GM23338 (cell line): Measurements from ENCODE around the gene PTPA. TPM values are rescaled to one million over a fixed set of nuclear protein-coding genes. Genes with fewer than 3 reads are reported as not detected.

Experiments used
- ATAC-seq: fragments of 200-7000 bp; cut with Tn5 transposase; 3 replicates; pipeline ENCODE4 v1.9.1; 2020
- DNase-seq: peaks from one replicate; pipeline ENCODE4 v3.0.0-alpha.2; 2015; ENCODE audit warnings: low spot score
- H2AFZ ChIP-seq: fragments of 200-600 bp; sonication (generic); 2 replicates; pipeline ENCODE4 v1.8.0; 2016; ENCODE audit warnings: antibody characterized with exemption, mild to moderate bottlenecking, moderate library complexity
- H3F3A ChIP-seq: fragments of 200-600 bp; sonication (generic); replicated peaks from 2 replicates; pipeline ENCODE4 v1.8.0; 2017; ENCODE audit warnings: antibody characterized with exemption, mixed run types, low read depth
- H3K27ac ChIP-seq: fragments of 200-600 bp; sonication (generic); 2 replicates; pipeline ENCODE4 v1.6.1; 2016; ENCODE audit warnings: low read depth
- H3K27me3 ChIP-seq: fragments of 200-600 bp; sonication (generic); 2 replicates; pipeline ENCODE4 v1.8.0; 2016; ENCODE audit warnings: mild to moderate bottlenecking, mixed run types, moderate library complexity; ENCODE audit not compliant: insufficient read depth
- H3K36me3 ChIP-seq: fragments of 200-600 bp; sonication (generic); 2 replicates; pipeline ENCODE4 v1.8.0; 2016; ENCODE audit warnings: mild to moderate bottlenecking; ENCODE audit not compliant: insufficient read depth
- H3K4me1 ChIP-seq: fragments of 200-600 bp; sonication (generic); 2 replicates; pipeline ENCODE4 v1.8.0; 2016; ENCODE audit warnings: mild to moderate bottlenecking, moderate library complexity; ENCODE audit not compliant: insufficient read depth
- H3K4me2 ChIP-seq: fragments of 200-600 bp; sonication (generic); 2 replicates; pipeline ENCODE4 v1.7.1; 2017; ENCODE audit warnings: mixed run types
- H3K4me3 ChIP-seq: fragments of 200-600 bp; sonication (generic); 2 replicates; pipeline ENCODE4 v1.6.1; 2016; ENCODE audit warnings: mixed run types
- H3K79me2 ChIP-seq: fragments of 200-600 bp; sonication (generic); replicated peaks from 2 replicates; pipeline ENCODE4 v1.8.0; 2017; ENCODE audit warnings: mild to moderate bottlenecking; ENCODE audit not compliant: insufficient read depth
- H3K9me2 ChIP-seq: fragments of 200-600 bp; sonication (generic); 2 replicates; pipeline ENCODE4 v1.8.0; 2017; ENCODE audit not compliant: insufficient read depth
- H4K20me1 ChIP-seq: fragments of 200-600 bp; sonication (generic); replicated peaks from 2 replicates; pipeline ENCODE4 v1.8.0; 2017; ENCODE audit warnings: mild to moderate bottlenecking; ENCODE audit not compliant: insufficient read depth
- H3K27ac Mint-ChIP-seq: 2 replicates; pipeline ENCODE4 v1.8.0; 2020; ENCODE audit warnings: inconsistent platforms, mild to moderate bottlenecking, moderate library complexity, mixed read lengths
- H3K27me3 Mint-ChIP-seq: 3 replicates; pipeline ENCODE4 v1.8.0; 2022; ENCODE audit warnings: low read depth, mild to moderate bottlenecking, moderate library complexity, mixed read lengths, inconsistent platforms; ENCODE audit not compliant: insufficient read depth, poor library complexity
- H3K36me3 Mint-ChIP-seq: 3 replicates; pipeline ENCODE4 v1.8.0; 2021; ENCODE audit warnings: low read depth, mild to moderate bottlenecking, inconsistent platforms, moderate library complexity, mixed read lengths
- H3K4me1 Mint-ChIP-seq: 3 replicates; pipeline ENCODE4 v1.8.0; 2020; ENCODE audit warnings: mild to moderate bottlenecking, inconsistent platforms, mixed read lengths
- H3K4me3 Mint-ChIP-seq: 3 replicates; pipeline ENCODE4 v1.8.0; 2021; ENCODE audit warnings: moderate library complexity, mild to moderate bottlenecking, inconsistent platforms, mixed read lengths
- H3K9me3 Mint-ChIP-seq: 3 replicates; pipeline ENCODE4 v1.8.0; 2020; ENCODE audit warnings: moderate library complexity, mild to moderate bottlenecking, inconsistent platforms, mixed read lengths
- CREB1 ChIP-seq: fragments of 250-450 bp; sonication (Bioruptor Pico); IDR thresholded peaks from 2 replicates; pipeline ENCODE4 v1.5.0; 2020; ENCODE audit warnings: low read depth, mild to moderate bottlenecking, moderate library complexity
- EZH2 ChIP-seq: fragments of 200-600 bp; sonication (generic); IDR thresholded peaks from one replicate; pipeline ENCODE4 v1.8.0; 2017; ENCODE audit warnings: antibody characterized with exemption, mild to moderate bottlenecking, low read depth; ENCODE audit not compliant: unreplicated experiment
- EZH2phosphoT487 ChIP-seq: fragments of 200-600 bp; sonication (generic); IDR thresholded peaks from one replicate; pipeline ENCODE4 v1.8.1; 2018; ENCODE audit warnings: antibody characterized with exemption; ENCODE audit not compliant: unreplicated experiment
- JUNB ChIP-seq: IDR thresholded peaks from one replicate; pipeline ENCODE4 v1.6.1; 2016; ENCODE audit warnings: antibody characterized with exemption; ENCODE audit not compliant: unreplicated experiment
- NANOG ChIP-seq: IDR thresholded peaks from 2 replicates; pipeline ENCODE4 v1.6.1; 2016; ENCODE audit warnings: antibody characterized with exemption, borderline replicate concordance
- POLR2AphosphoS5 ChIP-seq: IDR thresholded peaks from 2 replicates; pipeline ENCODE4 v1.6.1; 2016; ENCODE audit warnings: antibody characterized with exemption, low read depth
- STAT1 ChIP-seq: IDR thresholded peaks from one replicate; pipeline ENCODE4 v1.6.1; 2016; ENCODE audit warnings: antibody characterized with exemption; ENCODE audit not compliant: unreplicated experiment
- ZNF114 ChIP-seq: fragments of 250-450 bp; sonication (Bioruptor Pico); IDR thresholded peaks from 2 replicates; pipeline ENCODE4 v1.5.0; 2020; ENCODE audit warnings: mild to moderate bottlenecking, moderate library complexity
- ZNF331 ChIP-seq: fragments of 250-450 bp; sonication (Bioruptor Pico); IDR thresholded peaks from 2 replicates; pipeline ENCODE4 v1.5.0; 2020; ENCODE audit warnings: low read depth, mild to moderate bottlenecking, moderate library complexity
- polyA plus RNA-seq: library from polyadenylated mRNA; unstranded; fragments of >200 nt; fragmentation: Nextera tagmentation; extraction: Ambion mirVana; gene quantifications from 2 replicates; pipeline ENCODE4 v1.2.1, GENCODE V29; 2016
- total RNA-seq: library from RNA; depleted of rRNA; stranded (reverse); fragments of >200 nt; shearing (Covaris generic); gene quantifications from 2 replicates; pipeline ENCODE4 v1.2.3, GENCODE V29; 2014
- TF ChIP-seq, protein P1 (sequence below): fragments of 250-450 bp; sonication (Bioruptor Pico); IDR thresholded peaks from 2 replicates; pipeline ENCODE4 v1.5.0; 2020; ENCODE audit warnings: mild to moderate bottlenecking, moderate library complexity
- TF ChIP-seq, protein P2 (sequence below): IDR thresholded peaks from 2 replicates; pipeline ENCODE4 v1.6.1; 2016; ENCODE audit warnings: antibody characterized with exemption
- TF ChIP-seq, protein P3 (sequence below): IDR thresholded peaks from one replicate; pipeline ENCODE4 v1.6.1; 2018; ENCODE audit warnings: antibody characterized with exemption; ENCODE audit not compliant: unreplicated experiment
- TF ChIP-seq, protein P4 (sequence below), 2 experiments: fragments of 200-600 bp in 1 of 2; sonication (generic) in 1 of 2; conservative IDR thresholded peaks; 2 replicates each; pipeline versions ENCODE4 v1.5.1 to v1.6.1; 2016 to 2017; ENCODE audit warnings: antibody characterized with exemption in 2 of 2, low read depth in 2 of 2, mild to moderate bottlenecking in 2 of 2, moderate library complexity in 1 of 2

PTPA gene
- total and polyA plus RNA-seq, 2 experiments from 2014 or later, result 53.9 to 122 TPM

DNA sequence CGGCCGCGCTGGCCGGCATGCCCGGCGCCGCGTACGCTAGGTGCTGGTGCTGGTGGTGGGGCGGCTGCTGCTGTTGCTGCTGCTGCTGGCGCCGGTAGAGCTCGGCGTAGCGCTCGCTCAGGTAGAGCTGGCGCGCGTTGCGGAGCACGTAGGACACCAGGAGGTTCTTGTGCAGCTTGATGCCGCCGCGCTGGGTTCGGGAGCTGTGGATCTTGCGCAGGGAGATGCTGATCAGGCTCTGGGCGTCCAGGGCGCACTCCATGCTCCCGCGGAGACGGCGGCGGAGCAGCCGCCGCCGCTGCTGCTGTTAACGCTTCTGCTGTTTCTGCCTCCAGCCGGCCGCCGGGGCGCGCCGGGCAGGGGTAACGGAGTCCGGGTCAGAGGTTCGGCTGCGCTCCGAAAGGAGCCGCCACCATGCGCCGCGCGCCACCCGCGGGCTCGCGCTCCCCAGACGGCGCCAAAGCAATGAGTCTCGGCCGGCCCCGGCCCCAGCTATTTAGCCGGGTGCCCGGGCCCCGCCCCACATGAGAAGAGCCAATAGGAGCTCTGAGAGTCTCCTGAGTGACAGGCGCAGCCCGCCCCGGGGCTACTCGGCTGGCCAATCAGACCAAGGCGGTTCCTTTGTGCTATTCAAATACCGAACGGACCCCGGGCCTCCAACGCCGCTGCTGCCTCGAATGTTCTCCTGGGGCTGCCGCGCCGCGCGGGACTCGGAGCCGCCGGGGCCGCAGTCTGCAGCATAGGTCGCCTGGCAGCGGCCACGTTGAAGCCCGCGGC lies 66.8 kb downstream of the PTPA start, which contains the start of gene IER5L:
Gene IER5L (minus strand): TSS at position 471 of the 777 bp plus-strand sequence. CDS start 209 bp downstream, at position 262.
- no peaks in the 10 kb centered on the region for H3K9me2 ChIP-seq
- peaks cover 31% of the 10 kb centered on the region for H4K20me1 ChIP-seq
- H3K79me2 ChIP-seq, result no peaks in the 10 kb centered on the region
- H3K9me3 Mint-ChIP-seq, result no peaks in the 10 kb centered on the region; the same call in 2 of the 3 replicates
- peak; percentile 98 for DNase-seq
- no peaks in the 10 kb centered on the region for H3K36me3 ChIP-seq
- no peak within 1 kb of the TSS for H3K27ac Mint-ChIP-seq
- H3K4me1 ChIP-seq, result peaks cover 6% of the 10 kb centered on the region; the same call in 1 of the 2 replicates
- peaks cover 17% of the 10 kb centered on the region for H3F3A ChIP-seq
- H3K4me3 ChIP-seq, result peak within 1 kb of the TSS; percentile 84
- peak within 1 kb of the TSS; percentile 97 for H3K4me2 ChIP-seq
- H3K4me3 Mint-ChIP-seq, result peak within 1 kb of the TSS; percentile 79
- no peaks in the 10 kb centered on the region for H3K36me3 Mint-ChIP-seq
- peak within 1 kb of the TSS; percentile 72 for H2AFZ ChIP-seq
- H3K27me3 Mint-ChIP-seq, result peaks cover 83% of the 10 kb centered on the region
- 0 out of 2 replicates have a peak, but pooled peaks have one; percentile 24 for TF ChIP-seq CREB1 (CRISPR knock-in tag)
- TF ChIP-seq ZNF114 (CRISPR knock-in tag), result no peak
- TF ChIP-seq JUNB, result no peak
- TF ChIP-seq, protein P1, sequence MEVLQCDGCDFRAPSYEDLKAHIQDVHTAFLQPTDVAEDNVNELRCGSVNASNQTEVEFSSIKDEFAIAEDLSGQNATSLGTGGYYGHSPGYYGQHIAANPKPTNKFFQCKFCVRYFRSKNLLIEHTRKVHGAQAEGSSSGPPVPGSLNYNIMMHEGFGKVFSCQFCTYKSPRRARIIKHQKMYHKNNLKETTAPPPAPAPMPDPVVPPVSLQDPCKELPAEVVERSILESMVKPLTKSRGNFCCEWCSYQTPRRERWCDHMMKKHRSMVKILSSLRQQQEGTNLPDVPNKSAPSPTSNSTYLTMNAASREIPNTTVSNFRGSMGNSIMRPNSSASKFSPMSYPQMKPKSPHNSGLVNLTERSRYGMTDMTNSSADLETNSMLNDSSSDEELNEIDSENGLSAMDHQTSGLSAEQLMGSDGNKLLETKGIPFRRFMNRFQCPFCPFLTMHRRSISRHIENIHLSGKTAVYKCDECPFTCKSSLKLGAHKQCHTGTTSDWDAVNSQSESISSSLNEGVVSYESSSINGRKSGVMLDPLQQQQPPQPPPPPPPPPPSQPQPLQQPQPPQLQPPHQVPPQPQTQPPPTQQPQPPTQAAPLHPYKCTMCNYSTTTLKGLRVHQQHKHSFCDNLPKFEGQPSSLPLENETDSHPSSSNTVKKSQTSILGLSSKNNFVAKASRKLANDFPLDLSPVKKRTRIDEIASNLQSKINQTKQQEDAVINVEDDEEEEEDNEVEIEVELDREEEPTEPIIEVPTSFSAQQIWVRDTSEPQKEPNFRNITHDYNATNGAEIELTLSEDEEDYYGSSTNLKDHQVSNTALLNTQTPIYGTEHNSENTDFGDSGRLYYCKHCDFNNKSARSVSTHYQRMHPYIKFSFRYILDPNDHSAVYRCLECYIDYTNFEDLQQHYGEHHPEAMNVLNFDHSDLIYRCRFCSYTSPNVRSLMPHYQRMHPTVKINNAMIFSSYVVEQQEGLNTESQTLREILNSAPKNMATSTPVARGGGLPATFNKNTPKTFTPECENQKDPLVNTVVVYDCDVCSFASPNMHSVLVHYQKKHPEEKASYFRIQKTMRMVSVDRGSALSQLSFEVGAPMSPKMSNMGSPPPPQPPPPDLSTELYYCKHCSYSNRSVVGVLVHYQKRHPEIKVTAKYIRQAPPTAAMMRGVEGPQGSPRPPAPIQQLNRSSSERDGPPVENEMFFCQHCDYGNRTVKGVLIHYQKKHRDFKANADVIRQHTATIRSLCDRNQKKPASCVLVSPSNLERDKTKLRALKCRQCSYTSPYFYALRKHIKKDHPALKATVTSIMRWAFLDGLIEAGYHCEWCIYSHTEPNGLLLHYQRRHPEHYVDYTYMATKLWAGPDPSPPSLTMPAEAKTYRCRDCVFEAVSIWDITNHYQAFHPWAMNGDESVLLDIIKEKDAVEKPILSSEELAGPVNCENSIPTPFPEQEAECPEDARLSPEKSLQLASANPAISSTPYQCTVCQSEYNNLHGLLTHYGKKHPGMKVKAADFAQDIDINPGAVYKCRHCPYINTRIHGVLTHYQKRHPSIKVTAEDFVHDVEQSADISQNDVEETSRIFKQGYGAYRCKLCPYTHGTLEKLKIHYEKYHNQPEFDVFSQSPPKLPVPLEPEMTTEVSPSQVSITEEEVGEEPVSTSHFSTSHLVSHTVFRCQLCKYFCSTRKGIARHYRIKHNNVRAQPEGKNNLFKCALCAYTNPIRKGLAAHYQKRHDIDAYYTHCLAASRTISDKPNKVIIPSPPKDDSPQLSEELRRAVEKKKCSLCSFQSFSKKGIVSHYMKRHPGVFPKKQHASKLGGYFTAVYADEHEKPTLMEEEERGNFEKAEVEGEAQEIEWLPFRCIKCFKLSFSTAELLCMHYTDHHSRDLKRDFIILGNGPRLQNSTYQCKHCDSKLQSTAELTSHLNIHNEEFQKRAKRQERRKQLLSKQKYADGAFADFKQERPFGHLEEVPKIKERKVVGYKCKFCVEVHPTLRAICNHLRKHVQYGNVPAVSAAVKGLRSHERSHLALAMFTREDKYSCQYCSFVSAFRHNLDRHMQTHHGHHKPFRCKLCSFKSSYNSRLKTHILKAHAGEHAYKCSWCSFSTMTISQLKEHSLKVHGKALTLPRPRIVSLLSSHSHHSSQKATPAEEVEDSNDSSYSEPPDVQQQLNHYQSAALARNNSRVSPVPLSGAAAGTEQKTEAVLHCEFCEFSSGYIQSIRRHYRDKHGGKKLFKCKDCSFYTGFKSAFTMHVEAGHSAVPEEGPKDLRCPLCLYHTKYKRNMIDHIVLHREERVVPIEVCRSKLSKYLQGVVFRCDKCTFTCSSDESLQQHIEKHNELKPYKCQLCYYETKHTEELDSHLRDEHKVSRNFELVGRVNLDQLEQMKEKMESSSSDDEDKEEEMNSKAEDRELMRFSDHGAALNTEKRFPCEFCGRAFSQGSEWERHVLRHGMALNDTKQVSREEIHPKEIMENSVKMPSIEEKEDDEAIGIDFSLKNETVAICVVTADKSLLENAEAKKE (CRISPR knock-in tag), result no peak
- TF ChIP-seq, protein P2, sequence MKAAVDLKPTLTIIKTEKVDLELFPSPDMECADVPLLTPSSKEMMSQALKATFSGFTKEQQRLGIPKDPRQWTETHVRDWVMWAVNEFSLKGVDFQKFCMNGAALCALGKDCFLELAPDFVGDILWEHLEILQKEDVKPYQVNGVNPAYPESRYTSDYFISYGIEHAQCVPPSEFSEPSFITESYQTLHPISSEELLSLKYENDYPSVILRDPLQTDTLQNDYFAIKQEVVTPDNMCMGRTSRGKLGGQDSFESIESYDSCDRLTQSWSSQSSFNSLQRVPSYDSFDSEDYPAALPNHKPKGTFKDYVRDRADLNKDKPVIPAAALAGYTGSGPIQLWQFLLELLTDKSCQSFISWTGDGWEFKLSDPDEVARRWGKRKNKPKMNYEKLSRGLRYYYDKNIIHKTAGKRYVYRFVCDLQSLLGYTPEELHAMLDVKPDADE, result no peak
- no peak for TF ChIP-seq NANOG
- peak; percentile 97 for TF ChIP-seq EZH2phosphoT487
- no peak for TF ChIP-seq STAT1
- no peak for TF ChIP-seq ZNF331
- peak; percentile 91 for TF ChIP-seq EZH2
- TF ChIP-seq, protein P3, sequence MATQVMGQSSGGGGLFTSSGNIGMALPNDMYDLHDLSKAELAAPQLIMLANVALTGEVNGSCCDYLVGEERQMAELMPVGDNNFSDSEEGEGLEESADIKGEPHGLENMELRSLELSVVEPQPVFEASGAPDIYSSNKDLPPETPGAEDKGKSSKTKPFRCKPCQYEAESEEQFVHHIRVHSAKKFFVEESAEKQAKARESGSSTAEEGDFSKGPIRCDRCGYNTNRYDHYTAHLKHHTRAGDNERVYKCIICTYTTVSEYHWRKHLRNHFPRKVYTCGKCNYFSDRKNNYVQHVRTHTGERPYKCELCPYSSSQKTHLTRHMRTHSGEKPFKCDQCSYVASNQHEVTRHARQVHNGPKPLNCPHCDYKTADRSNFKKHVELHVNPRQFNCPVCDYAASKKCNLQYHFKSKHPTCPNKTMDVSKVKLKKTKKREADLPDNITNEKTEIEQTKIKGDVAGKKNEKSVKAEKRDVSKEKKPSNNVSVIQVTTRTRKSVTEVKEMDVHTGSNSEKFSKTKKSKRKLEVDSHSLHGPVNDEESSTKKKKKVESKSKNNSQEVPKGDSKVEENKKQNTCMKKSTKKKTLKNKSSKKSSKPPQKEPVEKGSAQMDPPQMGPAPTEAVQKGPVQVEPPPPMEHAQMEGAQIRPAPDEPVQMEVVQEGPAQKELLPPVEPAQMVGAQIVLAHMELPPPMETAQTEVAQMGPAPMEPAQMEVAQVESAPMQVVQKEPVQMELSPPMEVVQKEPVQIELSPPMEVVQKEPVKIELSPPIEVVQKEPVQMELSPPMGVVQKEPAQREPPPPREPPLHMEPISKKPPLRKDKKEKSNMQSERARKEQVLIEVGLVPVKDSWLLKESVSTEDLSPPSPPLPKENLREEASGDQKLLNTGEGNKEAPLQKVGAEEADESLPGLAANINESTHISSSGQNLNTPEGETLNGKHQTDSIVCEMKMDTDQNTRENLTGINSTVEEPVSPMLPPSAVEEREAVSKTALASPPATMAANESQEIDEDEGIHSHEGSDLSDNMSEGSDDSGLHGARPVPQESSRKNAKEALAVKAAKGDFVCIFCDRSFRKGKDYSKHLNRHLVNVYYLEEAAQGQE, result no peak
- TF ChIP-seq POLR2AphosphoS5, result peak; percentile 88
- TF ChIP-seq, protein P4, sequence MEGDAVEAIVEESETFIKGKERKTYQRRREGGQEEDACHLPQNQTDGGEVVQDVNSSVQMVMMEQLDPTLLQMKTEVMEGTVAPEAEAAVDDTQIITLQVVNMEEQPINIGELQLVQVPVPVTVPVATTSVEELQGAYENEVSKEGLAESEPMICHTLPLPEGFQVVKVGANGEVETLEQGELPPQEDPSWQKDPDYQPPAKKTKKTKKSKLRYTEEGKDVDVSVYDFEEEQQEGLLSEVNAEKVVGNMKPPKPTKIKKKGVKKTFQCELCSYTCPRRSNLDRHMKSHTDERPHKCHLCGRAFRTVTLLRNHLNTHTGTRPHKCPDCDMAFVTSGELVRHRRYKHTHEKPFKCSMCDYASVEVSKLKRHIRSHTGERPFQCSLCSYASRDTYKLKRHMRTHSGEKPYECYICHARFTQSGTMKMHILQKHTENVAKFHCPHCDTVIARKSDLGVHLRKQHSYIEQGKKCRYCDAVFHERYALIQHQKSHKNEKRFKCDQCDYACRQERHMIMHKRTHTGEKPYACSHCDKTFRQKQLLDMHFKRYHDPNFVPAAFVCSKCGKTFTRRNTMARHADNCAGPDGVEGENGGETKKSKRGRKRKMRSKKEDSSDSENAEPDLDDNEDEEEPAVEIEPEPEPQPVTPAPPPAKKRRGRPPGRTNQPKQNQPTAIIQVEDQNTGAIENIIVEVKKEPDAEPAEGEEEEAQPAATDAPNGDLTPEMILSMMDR (conservative IDR thresholded peaks at IDR 0.05; ENCODE audit: low read depth in 2 of 2), result no peak
- peaks cover 18% of the 10 kb centered on the region for H3K4me1 Mint-ChIP-seq
- H3K27me3 ChIP-seq, result peaks cover 93% of the 10 kb centered on the region
- no peak within 1 kb of the TSS for H3K27ac ChIP-seq
- peak; percentile 60 for ATAC-seq
